K562 (cell line): ENCODE data around the gene FGF12.

Source experiments
- CREM ChIP-seq: IDR thresholded peaks from 2 replicates; pipeline ENCODE4 v1.6.1; 2014; ENCODE audit warnings: antibody characterized with exemption, low read depth
- USF1 ChIP-seq: sonication (generic); formaldehyde crosslinking; IDR thresholded peaks from 2 replicates; pipeline ENCODE4 v1.9.0; 2022; ENCODE audit warnings: mild to moderate bottlenecking, missing genetic modification reagents
- ZNF586 ChIP-seq: fragments of 450-650 bp; formaldehyde crosslinking; conservative IDR thresholded peaks from 2 replicates; pipeline ENCODE4 v1.4.0; 2020; ENCODE audit warnings: mild to moderate bottlenecking, moderate library complexity

DNA sequence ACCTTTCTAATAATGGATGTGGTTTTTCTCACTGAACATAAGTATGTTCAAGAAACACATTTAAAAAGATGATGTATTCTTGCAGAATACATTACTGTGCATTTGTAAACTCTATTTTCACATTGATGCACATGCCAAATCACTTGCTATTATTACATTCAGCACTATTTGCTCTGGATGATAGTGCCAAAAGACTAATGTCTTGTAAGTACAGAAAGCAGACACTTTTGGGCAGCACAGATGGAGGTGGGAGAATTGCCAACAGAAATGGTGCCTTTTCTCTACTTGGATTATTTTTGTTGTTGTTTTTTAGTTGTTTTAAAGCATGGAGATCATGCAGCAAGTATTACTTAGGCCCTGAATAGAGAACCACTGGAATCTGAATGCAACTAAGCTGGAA lies 10.2 kb upstream of the FGF12 start:
- TF ChIP-seq USF1 (CRISPR knock-in tag) (no peak), CREM (no peak), ZNF586 (CRISPR knock-in tag) (no peak)
